Neural cell (in vitro differentiated cells): ENCODE data around the gene IFI16.

Source experiments
- EP300 ChIP-seq: fragments of 450-650 bp; conservative IDR thresholded peaks from 2 replicates; pipeline ENCODE4 v1.6.1; 2014; ENCODE audit warnings: antibody characterized with exemption, mild to moderate bottlenecking, moderate library complexity; ENCODE audit not compliant: poor library complexity, severe bottlenecking
- EZH2 ChIP-seq: fragments of 200-600, 300-800 bp; shearing (Covaris generic), sonication (generic); IDR thresholded peaks from 2 replicates; pipeline ENCODE4 v1.6.1; 2014; ENCODE audit warnings: antibody characterized with exemption, low read length, borderline replicate concordance, mild to moderate bottlenecking; ENCODE audit not compliant: insufficient read depth, poor library complexity, severe bottlenecking
- POLR2AphosphoS5 ChIP-seq: IDR thresholded peaks from 2 replicates; pipeline ENCODE4 v1.6.1; 2012
- RAD21 ChIP-seq: fragments of 450-650 bp; conservative IDR thresholded peaks from 2 replicates; pipeline ENCODE4 v1.6.1; 2014; ENCODE audit warnings: antibody characterized with exemption, mild to moderate bottlenecking, moderate library complexity
- TAF1 ChIP-seq: IDR thresholded peaks from 2 replicates; pipeline ENCODE4 v1.6.1; 2012; ENCODE audit warnings: low read depth
- TF ChIP-seq, protein P1 (sequence below): fragments of 450-650 bp; IDR thresholded peaks from 2 replicates; pipeline ENCODE4 v1.5.1; 2014; ENCODE audit warnings: antibody characterized with exemption, mild to moderate bottlenecking, moderate library complexity; ENCODE audit not compliant: poor library complexity, severe bottlenecking
- TF ChIP-seq, protein P2 (sequence below): IDR thresholded peaks from 2 replicates; pipeline ENCODE4 v1.6.1; 2012; ENCODE audit warnings: borderline replicate concordance

- TF ChIP-seq EP300 = no peak
- TF ChIP-seq, protein P1, sequence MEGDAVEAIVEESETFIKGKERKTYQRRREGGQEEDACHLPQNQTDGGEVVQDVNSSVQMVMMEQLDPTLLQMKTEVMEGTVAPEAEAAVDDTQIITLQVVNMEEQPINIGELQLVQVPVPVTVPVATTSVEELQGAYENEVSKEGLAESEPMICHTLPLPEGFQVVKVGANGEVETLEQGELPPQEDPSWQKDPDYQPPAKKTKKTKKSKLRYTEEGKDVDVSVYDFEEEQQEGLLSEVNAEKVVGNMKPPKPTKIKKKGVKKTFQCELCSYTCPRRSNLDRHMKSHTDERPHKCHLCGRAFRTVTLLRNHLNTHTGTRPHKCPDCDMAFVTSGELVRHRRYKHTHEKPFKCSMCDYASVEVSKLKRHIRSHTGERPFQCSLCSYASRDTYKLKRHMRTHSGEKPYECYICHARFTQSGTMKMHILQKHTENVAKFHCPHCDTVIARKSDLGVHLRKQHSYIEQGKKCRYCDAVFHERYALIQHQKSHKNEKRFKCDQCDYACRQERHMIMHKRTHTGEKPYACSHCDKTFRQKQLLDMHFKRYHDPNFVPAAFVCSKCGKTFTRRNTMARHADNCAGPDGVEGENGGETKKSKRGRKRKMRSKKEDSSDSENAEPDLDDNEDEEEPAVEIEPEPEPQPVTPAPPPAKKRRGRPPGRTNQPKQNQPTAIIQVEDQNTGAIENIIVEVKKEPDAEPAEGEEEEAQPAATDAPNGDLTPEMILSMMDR = no peak
- no peak for TF ChIP-seq TAF1
- TF ChIP-seq POLR2AphosphoS5 = no peak
- TF ChIP-seq, protein P2, sequence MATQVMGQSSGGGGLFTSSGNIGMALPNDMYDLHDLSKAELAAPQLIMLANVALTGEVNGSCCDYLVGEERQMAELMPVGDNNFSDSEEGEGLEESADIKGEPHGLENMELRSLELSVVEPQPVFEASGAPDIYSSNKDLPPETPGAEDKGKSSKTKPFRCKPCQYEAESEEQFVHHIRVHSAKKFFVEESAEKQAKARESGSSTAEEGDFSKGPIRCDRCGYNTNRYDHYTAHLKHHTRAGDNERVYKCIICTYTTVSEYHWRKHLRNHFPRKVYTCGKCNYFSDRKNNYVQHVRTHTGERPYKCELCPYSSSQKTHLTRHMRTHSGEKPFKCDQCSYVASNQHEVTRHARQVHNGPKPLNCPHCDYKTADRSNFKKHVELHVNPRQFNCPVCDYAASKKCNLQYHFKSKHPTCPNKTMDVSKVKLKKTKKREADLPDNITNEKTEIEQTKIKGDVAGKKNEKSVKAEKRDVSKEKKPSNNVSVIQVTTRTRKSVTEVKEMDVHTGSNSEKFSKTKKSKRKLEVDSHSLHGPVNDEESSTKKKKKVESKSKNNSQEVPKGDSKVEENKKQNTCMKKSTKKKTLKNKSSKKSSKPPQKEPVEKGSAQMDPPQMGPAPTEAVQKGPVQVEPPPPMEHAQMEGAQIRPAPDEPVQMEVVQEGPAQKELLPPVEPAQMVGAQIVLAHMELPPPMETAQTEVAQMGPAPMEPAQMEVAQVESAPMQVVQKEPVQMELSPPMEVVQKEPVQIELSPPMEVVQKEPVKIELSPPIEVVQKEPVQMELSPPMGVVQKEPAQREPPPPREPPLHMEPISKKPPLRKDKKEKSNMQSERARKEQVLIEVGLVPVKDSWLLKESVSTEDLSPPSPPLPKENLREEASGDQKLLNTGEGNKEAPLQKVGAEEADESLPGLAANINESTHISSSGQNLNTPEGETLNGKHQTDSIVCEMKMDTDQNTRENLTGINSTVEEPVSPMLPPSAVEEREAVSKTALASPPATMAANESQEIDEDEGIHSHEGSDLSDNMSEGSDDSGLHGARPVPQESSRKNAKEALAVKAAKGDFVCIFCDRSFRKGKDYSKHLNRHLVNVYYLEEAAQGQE = no peak
- TF ChIP-seq EZH2 = no peak
- TF ChIP-seq RAD21 = no peak
These were observed 941 bp upstream of the IFI16 start for GRCh38 chr1:159008744-159009188.
